RPMI7951 (cell line): ENCODE measurements around the gene SMYD3. TPM values are rescaled to one million over a fixed set of nuclear protein-coding genes. Genes with fewer than 3 reads are reported as not detected.

ENCODE experiments used
- DNase-seq: peaks from one replicate; pipeline ENCODE4 v3.0.0-alpha.2; 2012; ENCODE audit warnings: low read depth
- total RNA-seq: library from RNA; depleted of rRNA; stranded (reverse); fragments of >200 nt; shearing (Covaris generic); gene quantifications from 2 replicates; pipeline ENCODE4 v1.2.3, GENCODE V29; 2014

Gene SMYD3
- total RNA-seq, 1 experiment from 2014 or later: 33.9 TPM

DNA sequence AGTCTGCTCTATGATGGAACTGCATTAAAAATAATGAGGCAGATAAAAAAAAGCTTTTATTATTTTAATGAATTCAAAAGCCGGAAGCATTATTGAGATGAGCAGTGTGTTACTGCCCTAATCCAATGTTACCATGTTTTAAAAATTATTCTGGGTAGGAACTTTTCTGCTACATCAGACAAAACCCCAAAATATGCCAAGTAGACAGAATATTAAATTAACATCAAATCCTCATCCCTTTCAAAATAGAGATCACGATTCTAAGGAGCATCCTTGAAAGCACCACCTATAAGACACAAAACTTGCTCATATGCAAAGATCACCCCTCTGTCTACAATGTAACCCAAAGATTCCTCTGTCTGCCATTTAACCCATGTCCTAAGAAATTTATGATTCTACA lies 357.5 kb downstream of the SMYD3 start:
- no peak for DNase-seq

DNA sequence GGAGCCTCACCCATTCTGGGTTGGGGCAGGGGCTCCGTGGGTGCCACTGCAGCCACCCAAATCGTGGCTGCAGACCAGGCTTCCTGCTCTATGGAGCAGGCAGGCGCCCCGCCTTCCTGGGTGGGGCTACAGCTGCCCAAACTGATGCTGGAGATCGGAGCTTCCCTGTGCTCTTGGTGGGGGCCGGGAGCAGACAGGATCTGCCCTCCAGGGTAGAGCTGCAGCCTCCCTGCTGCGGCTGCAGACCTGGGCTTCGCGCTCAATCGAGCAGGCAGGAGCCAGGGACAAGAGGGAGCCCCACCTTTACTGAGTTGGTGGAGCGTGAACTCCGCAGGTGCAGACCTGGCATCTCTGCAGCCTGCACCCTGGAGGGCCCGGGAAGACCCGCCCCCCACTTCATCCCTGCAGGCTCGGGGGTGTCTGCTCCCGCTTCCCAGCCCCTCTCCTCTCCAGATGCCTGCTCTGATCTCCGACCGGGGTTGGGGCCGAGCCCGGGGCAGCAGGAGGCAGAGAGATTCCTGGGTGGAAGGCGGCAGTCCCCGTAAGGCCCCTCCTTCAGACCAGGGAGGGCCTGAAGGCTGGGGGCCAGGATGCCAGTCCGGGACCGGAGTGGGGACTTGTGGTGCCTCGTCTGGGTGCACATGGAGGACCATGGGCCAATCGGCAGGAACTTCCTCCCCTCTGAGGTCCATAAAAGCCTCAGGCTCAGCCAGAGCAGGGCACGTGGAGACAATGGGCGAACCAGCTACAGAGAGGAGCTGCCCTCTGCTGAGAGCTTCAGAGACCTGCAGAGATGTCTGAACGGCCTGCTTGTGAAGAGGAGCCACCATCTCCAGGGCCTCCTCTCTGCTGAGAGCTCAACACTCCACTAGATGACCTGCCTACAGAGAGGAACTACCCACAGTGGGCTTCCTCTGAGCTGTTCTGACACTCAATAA lies 359.3 kb downstream of the SMYD3 start:
- DNase-seq: no peak

- DNase-seq: no peak
Observed at GRCh38 chr1:246146804-246147523, 360.1 kb downstream of the SMYD3 start.

DNA sequence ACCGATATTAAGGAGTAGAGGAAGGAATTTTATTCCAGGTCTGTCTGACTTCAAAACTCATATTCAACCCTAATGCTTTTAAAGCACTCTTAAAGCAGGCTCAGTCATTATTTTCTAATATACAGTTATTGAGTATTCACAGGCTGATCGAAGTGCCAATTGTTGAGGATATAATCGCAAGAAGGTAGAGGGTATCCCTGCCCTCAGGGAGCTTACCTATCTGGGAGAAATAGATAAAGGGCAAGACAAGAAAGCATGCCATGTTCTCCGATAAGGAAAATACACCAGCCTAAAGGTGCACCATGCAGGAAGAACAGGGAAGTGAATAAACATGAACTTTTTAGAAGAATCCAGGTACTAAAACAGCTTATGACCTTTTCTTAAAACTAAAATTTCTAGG lies 361.2 kb downstream of the SMYD3 start:
- no peak for DNase-seq

- no peak for DNase-seq
Observed at GRCh38 chr1:246144931-246145330, 362.1 kb downstream of the SMYD3 start.

DNA sequence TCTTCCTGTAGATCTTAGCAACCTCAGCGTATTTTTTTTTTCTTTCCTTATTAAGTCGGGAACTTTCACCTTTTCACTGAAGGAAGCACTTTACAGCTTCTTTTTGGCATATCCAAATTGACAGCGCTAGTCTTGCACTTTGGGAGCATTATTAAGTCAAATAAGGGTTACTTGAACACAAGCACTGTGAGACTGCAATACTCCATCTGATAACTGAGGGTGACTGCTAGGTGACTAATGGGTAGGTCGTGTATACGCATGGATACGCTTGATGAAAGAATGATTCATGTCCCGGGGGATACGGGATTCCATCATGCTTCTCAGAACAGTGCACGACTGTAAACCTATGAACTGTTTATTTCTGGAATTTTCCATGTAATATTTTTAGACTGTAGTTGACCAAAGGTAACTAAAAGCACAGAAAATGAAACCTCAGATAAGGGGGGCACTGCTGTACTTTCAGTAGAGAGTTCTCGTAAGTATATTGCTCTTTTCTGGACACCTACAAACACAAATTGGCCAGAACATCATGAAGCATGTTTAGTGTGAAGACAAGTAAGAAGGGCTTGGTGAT lies 364.7 kb downstream of the SMYD3 start:
- DNase-seq: peak; percentile 93

DNA sequence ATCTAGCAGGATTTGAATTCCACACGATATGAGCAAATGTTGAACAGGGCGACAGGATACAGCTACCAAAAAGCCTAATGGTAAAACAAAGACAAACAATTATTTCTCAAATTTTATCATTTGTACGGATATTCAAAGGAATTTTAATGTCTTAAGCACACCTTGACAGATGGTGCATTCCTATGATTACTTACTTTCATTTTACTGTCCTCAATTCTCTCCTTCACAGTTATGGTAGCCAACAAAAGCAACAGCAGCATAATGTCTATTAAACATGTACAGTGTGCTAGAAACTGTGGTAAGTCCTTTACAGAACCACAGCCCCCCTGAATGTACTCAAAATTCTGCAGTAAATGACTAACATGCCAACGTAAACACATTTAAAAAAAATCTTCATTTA lies 365.8 kb downstream of the SMYD3 start:
- no peak for DNase-seq

GRCh38 chr1:246139745-246140182 lies 367.3 kb downstream of the SMYD3 start:
- DNase-seq: peak; percentile 75

DNA sequence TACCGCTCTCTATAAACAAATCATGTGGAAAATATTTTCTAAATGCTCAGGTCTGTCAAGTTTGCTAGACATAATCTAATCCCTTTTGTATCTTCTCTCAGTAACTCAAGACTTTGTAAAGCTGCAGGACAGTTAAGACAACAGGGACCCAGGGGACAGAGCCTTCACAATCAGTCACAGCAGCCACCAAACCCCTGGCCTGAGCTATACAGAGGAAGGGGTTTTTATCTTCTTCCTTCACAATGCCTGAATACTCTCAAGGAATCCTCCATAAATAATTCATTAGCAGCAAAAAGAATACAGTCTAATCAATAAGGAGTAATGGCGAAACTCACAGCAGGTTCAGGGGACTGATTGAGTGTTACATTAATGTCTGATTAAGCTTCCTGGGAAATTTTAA lies 368.3 kb downstream of the SMYD3 start:
- no peak for DNase-seq

DNA sequence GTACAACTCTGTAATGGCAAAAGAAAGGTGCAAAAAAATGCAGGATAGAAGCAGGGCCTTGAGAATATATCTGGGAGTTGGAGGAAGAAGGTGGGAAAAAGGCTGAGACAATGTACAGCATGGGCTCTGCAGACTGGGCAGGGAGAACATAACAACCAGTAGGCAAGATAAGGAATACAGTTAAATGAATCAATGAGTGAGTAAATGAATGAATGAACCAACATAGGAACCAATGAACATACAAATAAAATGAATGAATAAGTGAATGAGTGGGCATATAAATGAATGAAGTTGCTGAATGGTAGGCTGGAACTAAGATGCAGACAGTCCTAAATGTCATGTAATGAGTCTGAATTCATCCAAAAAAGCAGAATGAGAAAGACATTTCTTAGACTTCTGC lies 370.6 kb downstream of the SMYD3 start:
- no peak for DNase-seq

DNA sequence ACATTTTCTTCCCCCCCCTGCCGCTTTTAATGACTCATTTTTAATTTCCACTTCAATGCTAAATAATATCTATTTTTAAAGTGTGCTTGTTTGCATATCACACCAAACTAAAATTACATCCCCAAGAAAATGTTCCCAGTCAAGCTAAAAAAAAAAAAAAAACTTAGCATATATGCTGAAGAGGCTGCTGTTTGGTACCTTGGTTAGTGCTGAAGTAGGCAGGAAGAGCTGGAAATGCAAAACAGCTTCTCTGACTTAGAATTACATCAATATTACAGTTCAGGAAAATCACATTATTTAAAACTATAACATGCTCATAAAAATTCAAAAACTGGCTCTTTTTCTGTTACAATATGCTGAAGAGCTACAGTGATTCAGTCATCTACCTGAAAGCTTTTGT lies 372.3 kb downstream of the SMYD3 start:
- DNase-seq: no peak

DNA sequence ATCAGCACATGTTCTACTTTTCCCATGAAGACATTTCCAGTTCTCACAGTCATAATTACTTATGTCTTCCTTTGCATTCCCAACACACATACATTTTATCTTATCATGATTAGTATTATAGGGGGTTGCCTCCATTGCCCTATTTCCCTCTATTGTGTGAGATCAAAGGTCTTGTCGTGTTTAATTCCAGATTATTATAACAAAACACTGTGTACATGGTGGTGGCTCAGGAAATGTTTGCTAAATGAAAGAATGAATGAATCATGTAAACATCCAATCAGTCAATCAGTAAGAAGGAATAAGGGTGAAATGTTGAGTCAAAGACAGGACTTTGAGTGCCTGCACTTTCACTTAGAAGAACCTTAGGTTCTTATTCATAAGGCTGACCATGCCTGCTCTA lies 376.0 kb downstream of the SMYD3 start:
- no peak for DNase-seq

GRCh38 chr1:246128494-246129069 lies 378.5 kb downstream of the SMYD3 start:
- no peak for DNase-seq

GRCh38 chr1:246126580-246126979 lies 380.5 kb downstream of the SMYD3 start:
- DNase-seq: no peak

DNA sequence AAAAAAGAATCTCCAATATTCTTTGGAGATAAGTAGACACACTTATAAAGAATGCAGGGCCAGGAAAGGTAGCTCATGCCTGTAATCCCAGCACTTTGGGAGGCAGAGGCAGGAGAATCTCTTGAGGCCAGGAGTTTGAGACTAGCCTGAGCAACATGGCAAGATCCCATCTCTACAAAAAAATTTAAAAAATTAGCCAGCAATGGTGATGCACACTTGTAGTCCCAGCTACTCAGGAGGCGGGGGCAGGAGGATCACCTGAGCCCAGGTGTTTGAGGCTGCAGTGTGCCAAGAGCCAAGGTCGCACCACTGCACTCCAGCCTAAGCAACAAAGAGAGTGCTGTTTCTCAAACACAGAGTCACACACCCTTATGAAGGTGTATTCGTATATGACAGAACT lies 385.0 kb downstream of the SMYD3 start:
- DNase-seq: no peak

DNA sequence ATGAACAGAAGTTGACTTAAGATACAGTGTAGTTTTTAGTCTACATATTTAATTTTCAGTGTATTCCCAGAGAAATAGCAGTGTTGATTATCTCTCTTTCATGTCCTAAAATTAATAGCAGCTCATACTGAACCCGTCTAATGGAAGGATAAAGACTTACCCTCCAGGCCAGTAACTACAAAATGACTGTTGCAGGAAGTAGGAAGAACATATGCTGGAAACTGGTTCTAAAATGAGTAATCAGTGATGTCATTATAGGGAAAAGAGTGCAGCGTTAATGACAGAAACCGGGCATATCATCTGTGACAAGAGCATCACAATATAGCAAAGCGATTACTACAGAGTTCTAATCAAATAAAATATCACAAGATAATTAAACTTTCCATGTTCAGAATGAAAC lies 385.5 kb downstream of the SMYD3 start:
- peak; percentile 29 for DNase-seq

DNA sequence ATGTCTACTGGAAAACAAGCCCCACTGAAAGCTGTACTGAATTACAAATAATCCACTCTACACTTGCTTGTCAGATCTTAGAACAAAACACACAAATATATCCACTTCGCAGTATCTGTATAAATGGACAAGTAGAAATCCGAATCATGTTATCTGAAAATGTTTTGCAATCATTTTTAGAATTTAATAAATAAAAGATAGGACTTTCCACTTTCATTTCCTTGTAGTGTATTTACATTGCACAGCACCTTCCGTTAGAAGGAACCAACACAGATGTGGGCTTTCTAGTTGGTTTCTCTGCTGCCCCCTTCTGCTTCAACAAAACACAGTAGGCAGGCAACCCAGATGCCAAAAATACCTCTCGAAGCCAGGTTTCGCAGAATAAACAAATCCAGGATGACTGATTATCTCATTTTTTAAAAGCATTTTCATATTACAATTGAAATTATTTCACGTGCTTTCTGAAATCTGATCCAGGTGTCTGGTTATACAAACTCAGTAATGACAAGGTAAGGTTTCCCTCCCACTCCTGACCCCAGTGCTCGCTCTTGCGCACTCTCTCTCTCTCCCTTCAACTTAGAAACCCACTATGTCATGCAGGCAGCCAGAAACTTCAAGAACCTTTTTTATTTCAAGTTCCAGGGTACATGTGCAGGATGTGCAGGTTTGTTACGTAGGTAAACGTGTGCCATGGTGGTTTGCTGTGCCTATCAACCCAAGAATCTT lies 389.9 kb downstream of the SMYD3 start:
- DNase-seq: peak; percentile 52

GRCh38 chr1:246114369-246114768 lies 392.7 kb downstream of the SMYD3 start:
- DNase-seq: no peak

DNA sequence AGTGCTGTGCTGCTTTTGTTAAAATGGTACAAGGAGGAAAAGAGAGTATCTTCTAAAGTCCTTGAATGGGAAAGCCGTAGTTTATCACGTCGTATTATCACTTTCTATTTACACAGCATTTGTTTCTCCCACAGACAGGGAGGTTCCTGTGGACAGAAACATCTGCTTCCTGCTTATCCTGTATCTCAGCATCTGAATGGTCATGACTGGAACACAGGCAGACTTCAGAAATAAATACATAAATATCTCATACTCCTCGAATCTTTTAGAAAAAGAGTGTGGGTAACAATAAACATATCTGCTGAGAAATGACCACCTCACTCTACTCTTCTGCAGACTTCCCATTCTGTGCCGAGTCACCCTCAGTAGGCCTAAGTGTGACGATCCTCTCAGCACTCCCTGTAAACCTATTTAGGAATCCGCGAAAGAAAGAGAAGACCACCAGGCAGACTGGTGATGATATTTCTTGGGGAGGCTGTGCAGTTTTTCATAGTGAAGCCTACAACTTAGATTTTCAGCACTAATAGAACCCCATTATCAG lies 393.5 kb downstream of the SMYD3 start:
- DNase-seq: no peak

GRCh38 chr1:246111570-246111969 lies 395.5 kb downstream of the SMYD3 start:
- DNase-seq: no peak
